HepG2 (cell line): Measurements from ENCODE around the gene CCT7. TPM values are rescaled to one million over a fixed set of nuclear protein-coding genes. Genes with fewer than 3 reads are reported as not detected.
A peak's percentile ranks its signal among the peaks of the same experiment; 100 is the strongest.

Experiments used
- ARNT2 ChIP-seq: sonication (generic); formaldehyde crosslinking; IDR thresholded peaks from 2 replicates; pipeline ENCODE4 v1.8.0; 2022; ENCODE audit warnings: mild to moderate bottlenecking, low read depth, missing genetic modification reagents, moderate library complexity
- GLI4 ChIP-seq: sonication (generic); formaldehyde crosslinking; IDR thresholded peaks from 2 replicates; pipeline ENCODE4 v1.5.1; 2020; ENCODE audit warnings: missing genetic modification reagents, mild to moderate bottlenecking, moderate library complexity, borderline replicate concordance
- KAT7 ChIP-seq: IDR thresholded peaks from 2 replicates; pipeline ENCODE4 v1.6.1; 2018; ENCODE audit warnings: borderline replicate concordance, missing compliant biosample characterization
- KLF15 ChIP-seq: sonication (generic); formaldehyde crosslinking; IDR thresholded peaks from 2 replicates; pipeline ENCODE4 v1.8.1; 2023; ENCODE audit warnings: borderline replicate concordance, mild to moderate bottlenecking, inconsistent platforms, missing genetic modification reagents, mixed read lengths
- NCOR1 ChIP-seq: fragments of 200-600 bp; sonication (generic); IDR thresholded peaks from 2 replicates; pipeline ENCODE4 v1.7.0; 2017; ENCODE audit warnings: antibody characterized with exemption, low read length, borderline replicate concordance
- RARG ChIP-seq: sonication (generic); formaldehyde crosslinking; IDR thresholded peaks from 2 replicates; pipeline ENCODE4 v1.4.0; 2020; ENCODE audit warnings: low read depth, mild to moderate bottlenecking, missing genetic modification reagents
- TBL1XR1 ChIP-seq: fragments of 150-350 bp; IDR thresholded peaks from 2 replicates; pipeline ENCODE4 v1.6.1; 2014; ENCODE audit warnings: borderline replicate concordance, low read length; ENCODE audit not compliant: partially characterized antibody
- ZNF329 ChIP-seq: sonication (generic); formaldehyde crosslinking; IDR thresholded peaks from 2 replicates; pipeline ENCODE4 v1.9.0; 2021; ENCODE audit warnings: low read depth, mild to moderate bottlenecking, missing genetic modification reagents
- ZNF607 ChIP-seq: sonication (generic); formaldehyde crosslinking; IDR thresholded peaks from 2 replicates; pipeline ENCODE4 v1.5.1; 2020; ENCODE audit warnings: missing genetic modification reagents, mild to moderate bottlenecking, borderline replicate concordance
- polyA plus RNA-seq, 8 experiments: library from polyadenylated mRNA; depleted of rRNA in 3 of 8; stranded (reverse) in 7 of 8; unstranded in 1 of 8; fragments of >200 nt; fragmentation: Illumina TruSeq in 4 of 8; extraction: Trizol in 4 of 8; gene quantifications; 2 replicates each; pipeline versions ENCODE4 v1.2.1 to v1.2.3, GENCODE V29; 2011 to 2016; ENCODE audit warnings: low read depth in 4 of 8, missing spikeins in 1 of 8, mixed read lengths in 1 of 8; ENCODE audit not compliant: insufficient read depth in 1 of 8
- total RNA-seq, 5 experiments: library from RNA; depleted of rRNA; stranded (reverse); fragments of >200 nt; fragmentation: Illumina TruSeq; extraction: Trizol; gene quantifications; 2 replicates each; pipeline ENCODE4 v1.2.3, GENCODE V29; 2016; ENCODE audit warnings: low read depth in 1 of 5
- TF ChIP-seq, protein P1 (sequence below): sonication (generic); formaldehyde crosslinking; IDR thresholded peaks from 2 replicates; pipeline ENCODE4 v1.5.1; 2020; ENCODE audit warnings: mild to moderate bottlenecking, missing genetic modification reagents, moderate library complexity
- TF ChIP-seq, protein P2 (sequence below): sonication (generic); formaldehyde crosslinking; IDR thresholded peaks from 2 replicates; pipeline ENCODE4 v1.4.0; 2020; ENCODE audit warnings: mild to moderate bottlenecking, missing genetic modification reagents
- TF ChIP-seq, protein P3 (sequence below): sonication (generic); IDR thresholded peaks from 2 replicates; pipeline ENCODE4 v1.6.1; 2016; ENCODE audit warnings: low read depth, borderline replicate concordance
- TF ChIP-seq, protein P4 (sequence below): sonication (generic); formaldehyde crosslinking; IDR thresholded peaks from 2 replicates; pipeline ENCODE4 v1.5.0; 2020; ENCODE audit warnings: mild to moderate bottlenecking, missing genetic modification reagents
- TF ChIP-seq, protein P5 (sequence below): sonication (generic); formaldehyde crosslinking; IDR thresholded peaks from 2 replicates; pipeline ENCODE4 v1.5.1; 2020; ENCODE audit warnings: missing genetic modification reagents, mild to moderate bottlenecking, borderline replicate concordance

The CCT7 gene
- total and polyA plus RNA-seq, 2 of the 13 experiments (the other 11 are each of a cell fraction or from before 2014, with no cell fraction given), result 347 to 517 TPM

DNA sequence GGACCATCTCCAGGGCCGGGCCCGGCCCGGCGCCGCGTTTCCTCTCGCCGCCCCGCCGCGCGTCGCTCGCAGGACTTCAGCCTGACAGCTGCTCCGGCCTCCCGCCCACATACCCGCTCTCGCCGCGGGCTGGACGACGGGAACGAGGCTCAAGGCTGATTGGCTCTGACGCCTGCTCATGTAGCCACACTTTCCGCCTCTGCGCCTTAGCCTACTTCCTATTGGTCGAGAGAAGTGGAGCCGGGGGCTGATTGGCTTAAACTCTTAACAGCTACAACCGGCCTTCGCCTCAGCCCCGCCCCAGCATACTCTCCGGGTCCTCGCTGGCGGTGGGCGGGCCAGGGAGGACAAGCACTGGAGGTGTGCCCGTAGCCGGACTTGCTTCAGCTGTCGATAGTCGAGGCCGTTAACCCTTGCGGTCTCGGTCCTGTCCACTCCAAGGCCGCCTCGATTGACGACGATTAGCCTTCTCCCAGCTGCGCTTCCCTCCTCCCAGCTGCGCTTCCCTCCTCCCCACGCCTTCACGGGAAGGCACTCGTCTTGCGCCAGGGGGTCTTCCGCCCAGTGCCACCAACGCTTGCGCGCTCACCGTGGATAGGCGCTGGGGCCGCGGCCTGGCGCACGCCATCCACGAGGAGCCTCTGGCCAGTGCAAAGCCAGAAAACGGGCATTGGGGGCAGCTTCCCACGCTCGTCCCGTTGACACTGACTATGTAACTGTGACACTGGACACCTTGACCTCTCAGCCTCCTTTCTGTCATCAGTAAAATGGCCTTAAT lies 765 bp upstream of the CCT7 start, which contains the start of gene PRADC1 (continued):
- TF ChIP-seq, protein P1, sequence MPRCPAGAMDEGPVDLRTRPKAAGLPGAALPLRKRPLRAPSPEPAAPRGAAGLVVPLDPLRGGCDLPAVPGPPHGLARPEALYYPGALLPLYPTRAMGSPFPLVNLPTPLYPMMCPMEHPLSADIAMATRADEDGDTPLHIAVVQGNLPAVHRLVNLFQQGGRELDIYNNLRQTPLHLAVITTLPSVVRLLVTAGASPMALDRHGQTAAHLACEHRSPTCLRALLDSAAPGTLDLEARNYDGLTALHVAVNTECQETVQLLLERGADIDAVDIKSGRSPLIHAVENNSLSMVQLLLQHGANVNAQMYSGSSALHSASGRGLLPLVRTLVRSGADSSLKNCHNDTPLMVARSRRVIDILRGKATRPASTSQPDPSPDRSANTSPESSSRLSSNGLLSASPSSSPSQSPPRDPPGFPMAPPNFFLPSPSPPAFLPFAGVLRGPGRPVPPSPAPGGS (CRISPR knock-in tag), result no peak
- TF ChIP-seq, protein P2, sequence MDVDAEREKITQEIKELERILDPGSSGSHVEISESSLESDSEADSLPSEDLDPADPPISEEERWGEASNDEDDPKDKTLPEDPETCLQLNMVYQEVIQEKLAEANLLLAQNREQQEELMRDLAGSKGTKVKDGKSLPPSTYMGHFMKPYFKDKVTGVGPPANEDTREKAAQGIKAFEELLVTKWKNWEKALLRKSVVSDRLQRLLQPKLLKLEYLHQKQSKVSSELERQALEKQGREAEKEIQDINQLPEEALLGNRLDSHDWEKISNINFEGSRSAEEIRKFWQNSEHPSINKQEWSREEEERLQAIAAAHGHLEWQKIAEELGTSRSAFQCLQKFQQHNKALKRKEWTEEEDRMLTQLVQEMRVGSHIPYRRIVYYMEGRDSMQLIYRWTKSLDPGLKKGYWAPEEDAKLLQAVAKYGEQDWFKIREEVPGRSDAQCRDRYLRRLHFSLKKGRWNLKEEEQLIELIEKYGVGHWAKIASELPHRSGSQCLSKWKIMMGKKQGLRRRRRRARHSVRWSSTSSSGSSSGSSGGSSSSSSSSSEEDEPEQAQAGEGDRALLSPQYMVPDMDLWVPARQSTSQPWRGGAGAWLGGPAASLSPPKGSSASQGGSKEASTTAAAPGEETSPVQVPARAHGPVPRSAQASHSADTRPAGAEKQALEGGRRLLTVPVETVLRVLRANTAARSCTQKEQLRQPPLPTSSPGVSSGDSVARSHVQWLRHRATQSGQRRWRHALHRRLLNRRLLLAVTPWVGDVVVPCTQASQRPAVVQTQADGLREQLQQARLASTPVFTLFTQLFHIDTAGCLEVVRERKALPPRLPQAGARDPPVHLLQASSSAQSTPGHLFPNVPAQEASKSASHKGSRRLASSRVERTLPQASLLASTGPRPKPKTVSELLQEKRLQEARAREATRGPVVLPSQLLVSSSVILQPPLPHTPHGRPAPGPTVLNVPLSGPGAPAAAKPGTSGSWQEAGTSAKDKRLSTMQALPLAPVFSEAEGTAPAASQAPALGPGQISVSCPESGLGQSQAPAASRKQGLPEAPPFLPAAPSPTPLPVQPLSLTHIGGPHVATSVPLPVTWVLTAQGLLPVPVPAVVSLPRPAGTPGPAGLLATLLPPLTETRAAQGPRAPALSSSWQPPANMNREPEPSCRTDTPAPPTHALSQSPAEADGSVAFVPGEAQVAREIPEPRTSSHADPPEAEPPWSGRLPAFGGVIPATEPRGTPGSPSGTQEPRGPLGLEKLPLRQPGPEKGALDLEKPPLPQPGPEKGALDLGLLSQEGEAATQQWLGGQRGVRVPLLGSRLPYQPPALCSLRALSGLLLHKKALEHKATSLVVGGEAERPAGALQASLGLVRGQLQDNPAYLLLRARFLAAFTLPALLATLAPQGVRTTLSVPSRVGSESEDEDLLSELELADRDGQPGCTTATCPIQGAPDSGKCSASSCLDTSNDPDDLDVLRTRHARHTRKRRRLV (CRISPR knock-in tag), result no peak
- TF ChIP-seq, protein P3, sequence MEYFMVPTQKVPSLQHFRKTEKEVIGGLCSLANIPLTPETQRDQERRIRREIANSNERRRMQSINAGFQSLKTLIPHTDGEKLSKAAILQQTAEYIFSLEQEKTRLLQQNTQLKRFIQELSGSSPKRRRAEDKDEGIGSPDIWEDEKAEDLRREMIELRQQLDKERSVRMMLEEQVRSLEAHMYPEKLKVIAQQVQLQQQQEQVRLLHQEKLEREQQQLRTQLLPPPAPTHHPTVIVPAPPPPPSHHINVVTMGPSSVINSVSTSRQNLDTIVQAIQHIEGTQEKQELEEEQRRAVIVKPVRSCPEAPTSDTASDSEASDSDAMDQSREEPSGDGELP, result peak; percentile 91
- TF ChIP-seq RARG (no peak), ZNF329 (CRISPR knock-in tag) (peak; percentile 87; the same call in 1 of the 2 replicates), KAT7 (0 out of 2 replicates have a peak, but pooled peaks have one; percentile 20), GLI4 (CRISPR knock-in tag) (peak; percentile 3; the same call in 1 of the 2 replicates), ZNF607 (CRISPR knock-in tag) (peak; percentile 87; the same call in 1 of the 2 replicates), NCOR1 (no peak; the same call in 1 of the 2 replicates), ARNT2 (peak; percentile 85), TBL1XR1 (peak; percentile 17), KLF15 (CRISPR knock-in tag) (peak; percentile 45; the same call in 1 of the 2 replicates)
- TF ChIP-seq, protein P4, sequence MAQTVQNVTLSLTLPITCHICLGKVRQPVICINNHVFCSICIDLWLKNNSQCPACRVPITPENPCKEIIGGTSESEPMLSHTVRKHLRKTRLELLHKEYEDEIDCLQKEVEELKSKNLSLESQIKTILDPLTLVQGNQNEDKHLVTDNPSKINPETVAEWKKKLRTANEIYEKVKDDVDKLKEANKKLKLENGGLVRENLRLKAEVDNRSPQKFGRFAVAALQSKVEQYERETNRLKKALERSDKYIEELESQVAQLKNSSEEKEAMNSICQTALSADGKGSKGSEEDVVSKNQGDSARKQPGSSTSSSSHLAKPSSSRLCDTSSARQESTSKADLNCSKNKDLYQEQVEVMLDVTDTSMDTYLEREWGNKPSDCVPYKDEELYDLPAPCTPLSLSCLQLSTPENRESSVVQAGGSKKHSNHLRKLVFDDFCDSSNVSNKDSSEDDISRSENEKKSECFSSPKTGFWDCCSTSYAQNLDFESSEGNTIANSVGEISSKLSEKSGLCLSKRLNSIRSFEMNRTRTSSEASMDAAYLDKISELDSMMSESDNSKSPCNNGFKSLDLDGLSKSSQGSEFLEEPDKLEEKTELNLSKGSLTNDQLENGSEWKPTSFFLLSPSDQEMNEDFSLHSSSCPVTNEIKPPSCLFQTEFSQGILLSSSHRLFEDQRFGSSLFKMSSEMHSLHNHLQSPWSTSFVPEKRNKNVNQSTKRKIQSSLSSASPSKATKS (CRISPR knock-in tag), result no peak
- TF ChIP-seq, protein P5, sequence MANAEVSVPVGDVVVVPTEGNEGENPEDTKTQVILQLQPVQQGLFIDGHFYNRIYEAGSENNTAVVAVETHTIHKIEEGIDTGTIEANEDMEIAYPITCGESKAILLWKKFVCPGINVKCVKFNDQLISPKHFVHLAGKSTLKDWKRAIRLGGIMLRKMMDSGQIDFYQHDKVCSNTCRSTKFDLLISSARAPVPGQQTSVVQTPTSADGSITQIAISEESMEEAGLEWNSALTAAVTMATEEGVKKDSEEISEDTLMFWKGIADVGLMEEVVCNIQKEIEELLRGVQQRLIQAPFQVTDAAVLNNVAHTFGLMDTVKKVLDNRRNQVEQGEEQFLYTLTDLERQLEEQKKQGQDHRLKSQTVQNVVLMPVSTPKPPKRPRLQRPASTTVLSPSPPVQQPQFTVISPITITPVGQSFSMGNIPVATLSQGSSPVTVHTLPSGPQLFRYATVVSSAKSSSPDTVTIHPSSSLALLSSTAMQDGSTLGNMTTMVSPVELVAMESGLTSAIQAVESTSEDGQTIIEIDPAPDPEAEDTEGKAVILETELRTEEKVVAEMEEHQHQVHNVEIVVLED (CRISPR knock-in tag), result peak; percentile 13; the same call in 1 of the 2 replicates
